Measurements from ENCODE around the gene MID1IP1.

Gene MID1IP1, protein sequence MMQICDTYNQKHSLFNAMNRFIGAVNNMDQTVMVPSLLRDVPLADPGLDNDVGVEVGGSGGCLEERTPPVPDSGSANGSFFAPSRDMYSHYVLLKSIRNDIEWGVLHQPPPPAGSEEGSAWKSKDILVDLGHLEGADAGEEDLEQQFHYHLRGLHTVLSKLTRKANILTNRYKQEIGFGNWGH

DNA sequence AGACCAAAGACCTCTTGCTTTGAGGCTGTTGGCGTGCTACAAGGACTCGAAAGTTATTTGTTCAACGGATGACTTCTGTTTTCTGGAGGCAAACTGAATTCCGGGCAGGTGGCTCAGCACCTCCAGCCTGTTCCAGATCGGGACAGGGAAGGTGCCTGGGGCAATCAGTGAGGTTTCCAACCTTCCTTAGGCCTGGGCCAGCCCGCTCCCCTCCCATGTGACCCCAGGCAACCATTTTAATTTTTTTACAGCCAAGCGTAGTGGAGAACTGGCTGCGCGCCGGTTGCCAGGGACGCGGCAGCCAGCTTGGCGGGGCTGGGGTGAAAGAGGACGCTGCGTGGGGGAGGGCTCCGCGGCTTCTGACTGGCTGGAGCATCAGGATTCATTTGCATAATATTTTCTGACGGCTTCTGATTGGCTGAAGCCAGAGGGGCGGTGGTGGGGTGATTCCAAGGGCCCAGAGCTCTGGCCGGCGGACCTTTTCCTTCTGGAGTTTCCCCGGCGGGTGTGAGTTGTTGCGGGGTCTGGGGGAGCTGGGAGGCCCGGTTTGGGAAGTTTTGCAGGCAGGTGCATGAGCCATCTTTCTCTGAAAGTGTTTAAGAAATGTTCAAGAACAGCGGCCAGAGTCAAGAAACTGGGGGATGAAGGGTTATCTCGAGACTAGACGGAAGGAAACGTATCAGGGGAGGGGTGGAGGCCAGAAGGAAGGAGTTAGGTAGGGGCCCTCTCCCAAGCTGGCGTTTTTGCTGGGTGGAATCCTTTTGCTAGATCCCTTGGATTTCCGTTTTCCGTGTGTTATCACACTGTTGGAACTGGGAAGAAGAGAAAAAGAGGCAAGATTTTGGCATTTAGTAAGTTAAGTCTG is at the start of gene MID1IP1:
TSS of gene MID1IP1 (plus strand) at position 479 of the 865 bp plus-strand sequence. CDS start 3,488 bp downstream, outside the sequence.
- TF ChIP-seq, protein P1, sequence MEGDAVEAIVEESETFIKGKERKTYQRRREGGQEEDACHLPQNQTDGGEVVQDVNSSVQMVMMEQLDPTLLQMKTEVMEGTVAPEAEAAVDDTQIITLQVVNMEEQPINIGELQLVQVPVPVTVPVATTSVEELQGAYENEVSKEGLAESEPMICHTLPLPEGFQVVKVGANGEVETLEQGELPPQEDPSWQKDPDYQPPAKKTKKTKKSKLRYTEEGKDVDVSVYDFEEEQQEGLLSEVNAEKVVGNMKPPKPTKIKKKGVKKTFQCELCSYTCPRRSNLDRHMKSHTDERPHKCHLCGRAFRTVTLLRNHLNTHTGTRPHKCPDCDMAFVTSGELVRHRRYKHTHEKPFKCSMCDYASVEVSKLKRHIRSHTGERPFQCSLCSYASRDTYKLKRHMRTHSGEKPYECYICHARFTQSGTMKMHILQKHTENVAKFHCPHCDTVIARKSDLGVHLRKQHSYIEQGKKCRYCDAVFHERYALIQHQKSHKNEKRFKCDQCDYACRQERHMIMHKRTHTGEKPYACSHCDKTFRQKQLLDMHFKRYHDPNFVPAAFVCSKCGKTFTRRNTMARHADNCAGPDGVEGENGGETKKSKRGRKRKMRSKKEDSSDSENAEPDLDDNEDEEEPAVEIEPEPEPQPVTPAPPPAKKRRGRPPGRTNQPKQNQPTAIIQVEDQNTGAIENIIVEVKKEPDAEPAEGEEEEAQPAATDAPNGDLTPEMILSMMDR (IDR thresholded peaks at IDR 0.05; ENCODE audit: control insufficient read depth, extremely low read depth, insufficient read depth) = no peak
- DNase-seq (ENCODE audit: low read depth) = peak; percentile 82
- H3K4me3 ChIP-seq (ENCODE audit: low read depth, low read length) = peak within 1 kb of the TSS; percentile 71

DNA sequence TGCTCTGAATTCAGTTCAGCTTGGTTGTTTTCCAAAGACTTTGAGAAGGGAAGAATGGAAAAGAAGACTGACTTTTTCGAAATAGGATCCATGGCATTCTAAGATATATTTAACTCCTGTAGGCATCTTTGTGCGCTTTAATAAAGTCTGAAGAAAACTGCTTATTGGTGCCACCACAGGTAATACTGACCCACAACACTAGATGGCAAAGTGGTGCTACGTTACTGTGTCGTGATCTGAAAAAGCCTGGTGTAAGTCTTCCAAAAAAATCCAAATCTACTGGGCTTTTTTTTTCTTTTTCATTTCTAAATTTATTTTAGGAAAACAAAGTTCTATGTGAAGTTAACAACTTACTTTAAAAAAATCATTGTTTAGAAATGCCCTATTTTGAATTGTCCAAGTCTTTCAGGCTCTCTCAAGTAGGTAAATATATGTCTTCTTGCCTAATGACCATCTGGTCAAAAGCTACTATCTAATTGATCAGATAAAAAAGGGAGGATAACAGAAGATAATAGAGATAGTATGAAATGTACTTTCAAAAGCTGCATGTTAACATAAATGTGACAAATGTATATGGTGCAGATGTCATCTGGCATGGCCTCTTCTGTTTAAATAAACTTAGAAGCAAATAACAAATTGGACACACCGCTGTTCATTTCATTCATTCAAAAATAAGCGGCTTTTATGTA is 47.0 kb upstream of the MID1IP1 start:
- no peak overlapping the region for H3K4me3 ChIP-seq (ENCODE audit: low read depth, low read length)
- TF ChIP-seq, protein P1 (IDR thresholded peaks at IDR 0.05; ENCODE audit: control insufficient read depth, extremely low read depth, insufficient read depth) = peak; percentile 38
- DNase-seq (ENCODE audit: low read depth) = peak; percentile 18

DNA sequence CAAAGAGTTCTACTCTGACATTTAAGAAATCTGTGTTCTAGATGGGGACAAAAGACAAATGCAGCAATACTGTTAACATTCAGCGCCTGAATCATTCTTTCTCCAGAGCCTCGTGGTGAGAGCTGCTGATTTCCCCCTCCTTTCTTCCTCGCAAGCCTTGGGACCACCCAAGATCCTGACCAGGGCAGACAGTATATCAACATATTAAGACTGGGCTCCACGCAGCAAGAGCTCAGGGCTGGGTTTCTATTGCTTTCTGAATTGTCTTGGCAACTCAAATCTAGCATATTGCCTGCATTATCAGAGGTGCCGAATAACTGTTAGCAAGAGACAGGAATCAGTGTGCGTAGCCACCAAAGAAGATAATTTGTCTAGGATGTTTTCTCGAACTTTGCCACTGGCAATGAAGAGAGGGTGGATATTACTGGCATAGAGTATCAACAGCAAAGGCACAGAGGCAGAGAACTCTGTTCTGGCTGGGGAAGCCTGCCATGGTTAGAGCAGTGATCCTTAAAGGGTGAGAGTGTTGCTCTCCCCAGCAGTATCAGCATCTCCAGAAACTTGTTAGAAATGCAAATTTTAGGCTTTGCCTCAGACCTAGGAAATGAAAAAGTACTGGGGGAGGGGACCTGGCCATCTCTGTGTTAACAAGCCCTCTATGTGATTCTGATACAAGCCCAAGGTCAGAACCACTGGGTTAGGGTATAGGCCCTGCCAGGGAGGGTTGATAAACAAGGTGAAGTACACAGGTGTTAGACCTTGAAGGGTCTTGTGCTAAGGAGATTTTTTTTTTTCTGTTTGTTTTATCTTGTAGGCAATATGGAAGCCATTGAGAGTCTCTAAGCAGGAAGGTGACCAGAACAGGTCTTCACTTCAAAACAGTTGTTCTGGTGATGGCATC is 46.2 kb upstream of the MID1IP1 start:
- DNase-seq (ENCODE audit: low read depth) = no peak
- H3K4me3 ChIP-seq (ENCODE audit: low read depth, low read length) = no peak overlapping the region
- TF ChIP-seq, protein P1 (IDR thresholded peaks at IDR 0.05; ENCODE audit: control insufficient read depth, extremely low read depth, insufficient read depth) = no peak

DNA sequence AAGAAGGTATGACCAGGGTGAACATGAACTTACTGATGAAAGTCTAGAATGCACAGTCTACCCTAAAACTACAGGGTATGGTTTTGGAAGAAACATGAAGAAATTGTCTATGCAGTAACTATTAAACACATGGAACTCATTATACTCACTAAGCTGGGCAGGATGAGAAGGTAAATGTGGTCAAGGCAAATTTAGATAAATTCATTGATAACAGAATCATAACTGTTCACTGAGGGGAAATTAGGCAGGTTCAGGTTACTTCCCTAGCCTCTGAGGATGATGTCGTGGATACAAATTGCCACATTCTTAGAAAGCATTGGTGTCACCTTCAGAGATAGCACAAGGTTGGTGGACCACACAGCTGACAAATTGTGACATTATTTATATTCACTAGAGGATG is 40.4 kb upstream of the MID1IP1 start:
- TF ChIP-seq, protein P1 (IDR thresholded peaks at IDR 0.05; ENCODE audit: control insufficient read depth, extremely low read depth, insufficient read depth) = no peak
- H3K4me3 ChIP-seq (ENCODE audit: low read depth, low read length) = no peak overlapping the region
- no peak for DNase-seq (ENCODE audit: low read depth)

DNA sequence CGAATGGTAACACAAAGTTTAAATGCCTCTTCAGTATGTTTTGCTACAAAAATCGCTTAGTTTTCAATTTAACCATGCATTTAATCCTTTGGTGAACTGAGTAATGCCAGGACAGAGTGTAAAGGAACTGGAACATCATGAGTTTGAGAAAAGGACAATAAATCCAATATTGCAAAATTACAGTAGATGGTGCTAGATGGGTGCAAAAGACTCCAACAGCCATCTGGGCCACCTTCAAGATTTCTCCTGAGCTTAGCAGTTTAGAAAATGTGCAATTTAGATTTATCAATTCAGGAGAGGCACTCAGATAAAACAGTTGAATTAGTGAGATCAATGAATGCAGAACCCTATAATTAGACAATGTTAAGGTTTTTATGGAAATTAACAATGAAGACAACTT is 33.2 kb upstream of the MID1IP1 start:
- no peak for DNase-seq (ENCODE audit: low read depth)
- no peak overlapping the region for H3K4me3 ChIP-seq (ENCODE audit: low read depth, low read length)
- TF ChIP-seq, protein P1 (IDR thresholded peaks at IDR 0.05; ENCODE audit: control insufficient read depth, extremely low read depth, insufficient read depth) = peak; percentile 31; the same call in 1 of the 2 replicates

DNA sequence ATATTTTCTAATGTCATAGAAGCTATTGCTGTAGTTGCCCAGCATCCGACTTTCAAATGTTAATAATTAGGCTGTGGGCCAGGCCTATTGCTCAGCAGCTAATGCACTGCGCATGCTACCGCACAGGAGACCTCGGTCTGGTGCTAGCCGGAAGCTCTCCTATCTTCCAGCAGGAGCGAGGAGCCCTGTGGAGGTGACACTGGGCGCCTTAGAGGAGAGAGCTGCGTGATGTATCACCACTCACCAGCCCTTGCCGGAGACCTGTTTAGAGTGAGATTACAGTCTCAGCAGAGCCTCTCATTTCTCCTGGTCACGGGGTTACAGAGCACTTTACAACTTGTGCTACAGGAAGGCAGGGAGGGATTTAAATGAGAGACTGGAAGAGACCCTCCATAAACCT is 31.1 kb upstream of the MID1IP1 start:
- H3K4me3 ChIP-seq (ENCODE audit: low read depth, low read length) = no peak overlapping the region
- DNase-seq (ENCODE audit: low read depth) = no peak
- TF ChIP-seq, protein P1 (IDR thresholded peaks at IDR 0.05; ENCODE audit: control insufficient read depth, extremely low read depth, insufficient read depth) = no peak
